ENCODE data around the gene MXD3.
"Not testable (repeated sequence)": the region's sequence is repeated elsewhere in the genome, so short reads cannot be mapped to it uniquely, and the experiment has no call there.

DNA sequence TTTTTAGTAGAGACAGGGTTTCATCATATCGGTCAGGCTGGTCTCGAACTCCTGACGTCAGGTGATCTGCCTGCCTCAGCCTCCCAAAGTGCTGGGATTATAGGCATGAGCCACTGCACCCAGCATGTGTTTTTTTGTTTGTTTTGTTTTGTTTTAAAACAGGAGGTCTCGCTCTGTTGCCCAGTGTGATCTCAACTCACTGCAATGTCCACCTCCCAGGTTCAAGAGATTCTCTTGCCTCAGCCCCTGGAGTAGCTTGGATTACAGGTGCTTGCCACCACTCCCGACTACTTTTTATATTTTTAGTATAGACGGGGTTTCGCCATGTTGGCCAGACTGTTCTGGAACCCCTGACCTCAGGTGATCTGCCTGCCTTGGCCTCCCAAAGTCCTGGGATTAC, 53.0 kb downstream of the MXD3 start:
- TF ChIP-seq SUZ12 (IDR thresholded peaks at IDR 0.05; ENCODE audit: extremely low read depth, insufficient read depth, insufficient read length); YY1 (IDR thresholded peaks at IDR 0.05; ENCODE audit: insufficient read depth, insufficient read length): not testable (repeated sequence)

Measured in NT2/D1 (cell line).